GM18505 (cell line): Measurements from ENCODE around the gene ROR2.

Experiments
- ATAC-seq: cut with Tn5 transposase; IDR thresholded peaks from one replicate; pipeline ENCODE4 v1.9.1; 2021; ENCODE audit not compliant: unreplicated experiment
- POLR2A ChIP-seq: IDR thresholded peaks from 4 replicates; pipeline ENCODE4 v1.6.1; 2011; ENCODE audit warnings: borderline replicate concordance; ENCODE audit not compliant: insufficient read depth, insufficient read length; ENCODE audit errors: extremely low read depth

Gene ROR2

DNA sequence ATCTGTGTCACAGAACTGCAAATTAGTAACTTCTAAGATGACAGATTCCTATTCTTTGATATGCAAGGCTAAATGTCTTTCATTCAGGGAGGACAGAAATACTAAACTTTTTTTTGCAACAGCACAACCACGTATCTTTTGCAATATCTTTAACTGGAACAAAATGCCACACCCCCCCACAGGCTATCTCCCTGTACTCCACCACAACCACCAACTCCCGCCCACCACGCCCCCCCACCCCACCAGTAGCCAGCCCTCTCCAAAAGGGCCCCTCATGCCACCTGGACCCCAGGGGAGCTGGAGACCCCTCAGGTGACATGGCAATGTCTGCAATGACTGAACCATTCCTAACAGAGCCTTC lies 131.8 kb downstream of the ROR2 start:
- no peak for ATAC-seq
- no peak for TF ChIP-seq POLR2A

GRCh38 chr9:91817493-91818224 lies 132.4 kb downstream of the ROR2 start:
- no peak for ATAC-seq
- TF ChIP-seq POLR2A = no peak

DNA sequence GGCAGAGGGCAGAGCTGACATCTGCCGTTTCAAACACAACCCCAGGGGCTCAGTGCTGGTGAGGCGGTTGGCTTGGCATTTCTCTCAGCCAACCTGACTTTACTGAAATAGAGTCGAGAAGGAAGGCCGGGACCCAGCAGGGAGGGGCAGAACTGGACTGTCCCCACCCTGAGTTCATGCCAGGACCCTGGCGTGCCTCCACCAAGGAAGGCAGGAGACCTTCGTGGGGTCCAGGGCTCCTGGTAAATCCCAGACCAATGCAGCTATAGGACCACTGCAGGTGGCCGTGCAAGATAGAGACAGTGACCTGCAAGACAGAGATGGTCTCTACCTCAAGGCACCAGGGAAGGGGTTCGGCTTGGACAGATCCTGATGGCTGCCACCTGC lies 132.9 kb downstream of the ROR2 start:
- no peak for TF ChIP-seq POLR2A
- no peak for ATAC-seq

DNA sequence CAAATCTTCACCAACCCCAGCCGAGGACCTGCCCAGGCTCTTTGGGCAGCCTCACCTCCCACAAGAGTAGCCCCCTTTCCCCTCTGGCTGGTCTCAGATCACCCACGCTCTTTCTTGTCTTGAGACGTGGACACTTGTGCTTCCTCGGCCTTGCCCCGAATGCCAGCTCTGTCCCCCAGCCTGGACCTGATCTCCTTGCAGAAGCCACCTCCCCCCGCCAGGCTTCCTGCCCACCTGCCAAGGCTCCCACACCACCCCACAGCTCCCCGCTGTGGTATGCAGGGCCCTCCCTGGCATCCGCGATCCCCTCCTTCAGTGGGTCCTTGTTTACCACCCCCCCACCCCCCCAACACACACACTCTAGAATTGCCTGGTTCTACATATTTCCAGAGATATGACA lies 133.7 kb downstream of the ROR2 start:
- no peak for TF ChIP-seq POLR2A
- no peak for ATAC-seq

- no peak for ATAC-seq
- no peak for TF ChIP-seq POLR2A
Measured at GRCh38 chr9:91815896-91816295, 134.1 kb downstream of the ROR2 start.

DNA sequence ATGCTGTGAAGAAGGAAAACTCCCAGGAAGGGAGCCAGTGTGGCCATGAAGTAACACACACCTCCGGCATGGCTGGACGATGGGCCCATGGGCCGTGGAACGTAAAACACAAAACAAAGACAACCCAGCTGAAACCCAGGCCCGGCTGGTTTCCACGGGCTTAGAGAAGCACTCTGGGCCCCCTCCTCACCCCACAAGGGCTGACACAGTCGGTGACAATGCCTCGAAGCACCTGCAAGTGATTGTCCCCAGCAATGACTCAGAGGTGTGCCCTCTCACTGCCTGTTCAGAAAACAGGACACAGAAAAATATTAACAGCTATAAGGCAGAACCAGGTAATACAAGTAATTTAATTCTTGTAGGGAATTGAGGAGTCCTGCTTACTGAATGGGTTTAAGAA lies 135.3 kb downstream of the ROR2 start:
- no peak for ATAC-seq
- TF ChIP-seq POLR2A = no peak

- no peak for TF ChIP-seq POLR2A
- no peak for ATAC-seq
Measured at GRCh38 chr9:91814201-91814600, 135.8 kb downstream of the ROR2 start.

- ATAC-seq = no peak
Measured at GRCh38 chr9:91813176-91813795, 136.7 kb downstream of the ROR2 start.

GRCh38 chr9:91812191-91812590 lies 137.8 kb downstream of the ROR2 start:
- ATAC-seq = no peak

More at GRCh38 chr9:91813176-91813795, 136.7 kb downstream of the ROR2 start:
- no peak for TF ChIP-seq POLR2A

DNA sequence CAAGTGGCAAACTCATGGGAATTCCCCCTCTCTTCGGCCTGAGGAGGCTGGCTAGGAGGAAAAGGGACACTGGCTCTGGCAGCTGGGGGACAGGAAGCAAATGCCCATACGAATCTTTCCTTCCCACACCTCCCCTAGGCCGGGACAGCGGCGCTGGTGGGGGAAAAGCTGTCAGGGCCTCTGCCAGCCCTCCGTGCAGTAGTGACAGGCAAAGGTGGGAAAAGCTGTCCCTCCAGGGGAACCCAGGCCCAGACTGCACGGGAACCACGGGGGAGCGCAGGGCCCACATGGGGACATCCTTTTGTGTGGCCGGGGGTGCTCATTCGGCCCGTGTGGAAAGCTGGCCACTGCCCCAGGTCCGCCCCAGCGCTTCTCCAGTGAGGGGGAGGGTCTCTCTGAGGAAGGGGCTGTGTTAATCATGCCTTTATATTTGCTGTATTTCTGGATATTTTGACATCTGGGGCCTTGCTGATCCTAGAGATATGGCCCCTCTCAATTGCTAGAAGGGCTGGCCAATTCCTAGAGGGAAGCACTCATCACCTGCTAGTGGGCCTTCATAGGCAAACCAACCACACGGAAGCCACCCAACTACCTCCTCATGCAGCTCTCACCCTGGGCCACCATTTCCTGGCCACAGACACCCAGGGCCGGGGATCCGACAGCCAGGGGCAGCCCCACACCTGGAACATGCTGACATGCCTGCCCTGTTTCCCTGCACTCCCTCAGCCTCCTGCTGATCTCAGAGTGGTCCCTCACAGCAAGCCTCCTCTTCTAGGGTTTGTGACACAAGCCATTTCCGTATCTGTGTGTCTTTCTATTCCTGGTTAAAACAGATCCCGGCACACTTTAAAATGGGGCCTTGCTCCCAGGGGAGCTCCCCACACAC lies 138.8 kb downstream of the ROR2 start:
- no peak for TF ChIP-seq POLR2A
- no peak for ATAC-seq

More at GRCh38 chr9:91812191-91812590, 137.8 kb downstream of the ROR2 start:
- no peak for TF ChIP-seq POLR2A

DNA sequence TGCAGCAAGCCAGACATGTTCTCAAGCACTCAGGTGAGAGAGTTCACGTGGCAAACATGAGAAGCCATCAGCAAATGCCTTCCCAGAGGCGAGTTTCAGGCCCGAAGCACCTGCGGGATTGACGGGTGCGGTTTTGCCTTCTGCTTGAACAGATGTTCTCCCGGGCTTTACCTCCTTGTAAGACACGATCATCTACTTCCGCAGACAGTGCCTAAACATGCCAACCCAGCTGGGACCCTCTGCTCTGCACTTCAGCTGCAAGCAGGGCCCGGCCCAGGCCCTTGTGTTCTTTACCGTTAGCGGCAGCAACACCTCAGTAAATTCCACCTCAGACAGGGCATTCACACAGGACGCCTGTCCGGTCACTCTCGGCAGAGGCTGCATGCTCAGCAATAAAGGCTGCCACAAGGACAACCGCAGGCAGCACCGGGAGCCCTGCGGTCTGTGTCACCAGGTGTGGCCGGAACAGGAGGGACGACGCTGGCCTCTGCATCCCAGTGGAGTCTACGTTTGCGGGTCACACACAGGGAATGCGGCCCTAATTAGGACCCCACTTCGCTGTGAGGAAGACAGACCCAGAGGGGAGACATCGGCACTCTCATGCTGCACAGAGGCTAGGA lies 139.6 kb downstream of the ROR2 start:
- TF ChIP-seq POLR2A = no peak
- ATAC-seq = no peak

DNA sequence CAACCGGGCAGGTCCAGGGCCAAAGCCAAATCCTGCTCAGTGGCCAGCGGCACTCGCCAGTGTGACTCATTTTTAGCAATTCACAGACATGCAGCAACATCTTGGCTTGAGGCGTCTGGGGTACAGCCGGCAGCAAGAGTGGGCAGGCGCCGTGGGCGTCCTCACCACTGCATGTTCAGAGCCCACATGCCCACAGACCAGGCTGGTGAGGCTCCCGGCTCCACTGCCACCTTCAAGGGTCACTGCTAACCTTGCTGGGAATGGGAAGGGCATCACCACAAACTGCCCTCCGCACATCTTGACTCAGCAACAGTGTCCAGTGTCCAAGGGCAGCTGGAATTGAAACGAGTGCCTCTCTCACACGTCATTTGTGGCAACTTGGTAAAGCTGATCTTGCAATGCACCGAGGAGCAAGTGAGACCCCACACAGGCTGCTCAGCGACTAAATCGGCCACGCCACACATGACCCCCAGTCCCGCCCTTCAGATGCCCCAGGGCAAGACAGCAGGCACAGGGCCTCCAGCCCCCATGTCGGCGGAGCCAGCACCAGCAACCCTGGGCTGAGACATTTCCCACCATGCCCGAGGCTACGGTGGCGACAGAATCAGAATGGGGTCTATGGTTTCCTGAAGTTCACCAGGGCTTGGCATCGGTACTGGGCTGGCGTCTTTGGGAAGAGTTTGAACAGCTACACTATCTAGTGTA lies 140.3 kb downstream of the ROR2 start:
- ATAC-seq = no peak
- no peak for TF ChIP-seq POLR2A

DNA sequence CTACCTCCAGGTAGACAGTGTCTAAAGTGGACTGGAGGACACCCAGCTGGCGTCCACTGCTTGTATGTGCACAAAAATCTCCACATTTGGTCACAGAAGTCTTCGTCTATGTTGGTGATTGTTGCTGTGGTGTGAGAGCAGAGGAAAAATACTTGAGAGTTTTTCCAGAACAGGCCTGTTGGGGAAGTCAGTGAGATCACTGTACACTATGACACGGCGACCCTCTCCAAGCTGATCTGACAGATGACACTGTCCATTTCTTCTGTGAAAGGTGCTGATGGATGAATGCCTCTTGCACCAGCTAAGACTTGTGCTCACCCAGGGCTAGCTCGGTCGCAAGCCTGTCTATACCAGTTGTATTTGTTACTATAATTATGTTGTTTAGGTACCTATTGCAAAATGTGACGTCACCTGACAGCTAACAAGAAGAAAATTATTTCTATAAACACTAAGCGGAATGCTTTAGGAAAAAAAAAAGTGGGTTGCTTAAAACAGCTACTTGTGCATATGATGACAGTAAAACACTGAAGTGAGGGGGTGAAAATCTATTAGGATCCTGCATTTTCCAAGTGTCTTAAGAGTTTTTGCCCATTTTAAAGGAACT lies 142.3 kb downstream of the ROR2 start:
- ATAC-seq = no peak
- no peak for TF ChIP-seq POLR2A

GRCh38 chr9:91805031-91805430 lies 145.0 kb downstream of the ROR2 start:
- no peak for ATAC-seq
- no peak for TF ChIP-seq POLR2A
